OCI-LY7 (cell line): ENCODE measurements around the gene C1GALT1.

Experiments used
- CTCF ChIP-seq: fragments of 200-600 bp; sonication (generic); conservative IDR thresholded peaks from 2 replicates; pipeline ENCODE4 v1.5.1; 2014; ENCODE audit warnings: mild to moderate bottlenecking, antibody characterized with exemption, low read length, moderate library complexity, mixed read lengths
- EZH2phosphoT487 ChIP-seq: fragments of 200-600 bp; sonication (generic); IDR thresholded peaks from 2 replicates; pipeline ENCODE4 v1.6.1; 2018; ENCODE audit warnings: low read depth, borderline replicate concordance, mild to moderate bottlenecking, mixed run types, antibody characterized with exemption, low read length, moderate library complexity, mixed read lengths

- TF ChIP-seq CTCF (no peak), EZH2phosphoT487 (no peak)
Measured at GRCh38 chr7:7254319-7254718, 72.0 kb downstream of the C1GALT1 start.
